HepG2 (cell line): ENCODE results near the gene SENP5. TPM values are rescaled to one million over a fixed set of nuclear protein-coding genes. Genes with fewer than 3 reads are reported as not detected.

ENCODE experiments used
- ATAC-seq: fragments of 200-7000 bp; cut with Tn5 transposase; 3 replicates; pipeline ENCODE4 v1.9.1; 2020; ENCODE audit warnings: mild to moderate bottlenecking, moderate library complexity
- BruUV-seq: library from RNA; stranded (reverse); fragments of 400-500 nt; replicated peaks from 2 replicates; lab custom pipeline; 2021; lab: Mats Ljungman, UMichigan
- CTCF ChIA-PET: fragments of 300-600 bp; formaldehyde crosslinking; extraction: SDS; loops from one replicate; lab custom pipeline; 2021; ENCODE audit warnings: low total read pairs, inconsistent platforms, low intra/inter-chr PET ratio; lab: Yijun Ruan, JAX
- POLR2A ChIA-PET: fragments of 350-600 bp; sonication (Branson Sonifier 250); formaldehyde crosslinking; loops from one replicate; lab custom pipeline; 2020; ENCODE audit warnings: antibody characterized with exemption, inconsistent platforms; lab: Yijun Ruan, JAX
- DNase-seq: peaks from one replicate; pipeline ENCODE4 v3.0.0-alpha.2; 2015; ENCODE audit warnings: low spot score
- FAIRE-seq: peaks from 3 replicates; lab custom pipeline; 2011; peaks lifted over from hg19 to GRCh38; lab: Jason Lieb, UNC
- H2AFZ ChIP-seq: one replicate; pipeline ENCODE4 v1.6.1; 2011; ENCODE audit warnings: low read length, inconsistent platforms
- H3K27ac ChIP-seq: fragments of 300-600 bp; 3 replicates; pipeline ENCODE4 v1.8.0; 2011; ENCODE audit warnings: mixed run types, mild to moderate bottlenecking, mixed read lengths, low read length, inconsistent platforms; ENCODE audit not compliant: insufficient read depth; ENCODE audit errors: extremely low read length
- H3K27me3 ChIP-seq, 2 experiments: fragments of 200-600 bp in 1 of 2; 2 replicates in 1 of 2; 3 replicates in 1 of 2; pipeline versions ENCODE4 v1.6.0 to v1.8.0; 2011; ENCODE audit warnings: low read length in 2 of 2, mild to moderate bottlenecking in 2 of 2, moderate library complexity in 2 of 2, inconsistent platforms in 1 of 2; ENCODE audit not compliant: insufficient read depth in 2 of 2, control insufficient read depth in 1 of 2
- H3K36me3 ChIP-seq, 2 experiments: fragments of 200-600 bp in 1 of 2; replicated peaks in 1 of 2; 2 replicates in 1 of 2; 3 replicates in 1 of 2; pipeline versions ENCODE4 v1.5.1 to v1.8.0; 2011; ENCODE audit warnings: low read length in 2 of 2, inconsistent platforms in 1 of 2; ENCODE audit not compliant: insufficient read depth in 2 of 2, control insufficient read depth in 1 of 2
- H3K4me1 ChIP-seq: 2 replicates; pipeline ENCODE4 v1.5.1; 2012; ENCODE audit warnings: low read length, inconsistent platforms; ENCODE audit not compliant: insufficient read depth
- H3K4me2 ChIP-seq: 2 replicates; pipeline ENCODE4 v1.6.0; 2011; ENCODE audit warnings: low read depth, low read length, inconsistent platforms
- H3K4me3 ChIP-seq, 3 experiments: fragments of 200-600 bp in 1 of 3; sonication (generic), shearing (Covaris generic) in 1 of 3; replicated peaks in 1 of 3; 2 replicates each; pipeline ENCODE4 v1.5.1; 2011 to 2016; ENCODE audit warnings: low read length in 3 of 3, inconsistent platforms in 2 of 3, low read depth in 2 of 3, mild to moderate bottlenecking in 2 of 3, control low read depth in 1 of 3, mixed read lengths in 1 of 3; ENCODE audit not compliant: insufficient read depth in 1 of 3
- H3K79me2 ChIP-seq: one replicate; pipeline ENCODE4 v1.6.1; 2011; ENCODE audit warnings: low read length, inconsistent platforms; ENCODE audit not compliant: insufficient read depth
- H3K9ac ChIP-seq: 2 replicates; pipeline ENCODE4 v1.6.0; 2011; ENCODE audit warnings: mild to moderate bottlenecking, low read depth, low read length, inconsistent platforms; ENCODE audit not compliant: insufficient read depth
- H3K9me3 ChIP-seq: 2 replicates; pipeline ENCODE4 v1.5.1; 2012; ENCODE audit warnings: mild to moderate bottlenecking, low read length
- H4K20me1 ChIP-seq: 2 replicates; pipeline ENCODE4 v1.6.0; 2011; ENCODE audit warnings: inconsistent platforms, mild to moderate bottlenecking, low read length, moderate library complexity; ENCODE audit not compliant: insufficient read depth
- ADNP ChIP-seq: sonication (generic); formaldehyde crosslinking; IDR thresholded peaks from 2 replicates; pipeline ENCODE4 v1.4.0; 2020; ENCODE audit warnings: missing genetic modification reagents
- BRCA1 ChIP-seq: sonication (generic); formaldehyde crosslinking; IDR thresholded peaks from 2 replicates; pipeline ENCODE4 v1.4.0; 2020; ENCODE audit warnings: missing genetic modification reagents
- MEIS2 ChIP-seq: sonication (generic); formaldehyde crosslinking; IDR thresholded peaks from 2 replicates; pipeline ENCODE4 v1.9.0; 2021; ENCODE audit warnings: mild to moderate bottlenecking, missing genetic modification reagents
- NR3C1 ChIP-seq: sonication (generic); formaldehyde crosslinking; IDR thresholded peaks from 2 replicates; pipeline ENCODE4 v1.4.0; 2020; ENCODE audit warnings: missing genetic modification reagents
- PLSCR1 ChIP-seq: sonication (generic); formaldehyde crosslinking; IDR thresholded peaks from 2 replicates; pipeline ENCODE4 v1.5.0; 2020; ENCODE audit warnings: missing genetic modification reagents, mild to moderate bottlenecking, borderline replicate concordance
- RBM39 ChIP-seq: fragments of 200-400 bp; formaldehyde crosslinking; IDR thresholded peaks from one replicate; pipeline ENCODE4 v1.6.1; 2018; ENCODE audit warnings: antibody characterized with exemption, mild to moderate bottlenecking, low read depth, low read length; ENCODE audit not compliant: poor library complexity, severe bottlenecking
- ZC3H13 ChIP-seq: sonication (generic); formaldehyde crosslinking; IDR thresholded peaks from 2 replicates; pipeline ENCODE4 v1.8.1; 2023; ENCODE audit warnings: mild to moderate bottlenecking, missing genetic modification reagents, moderate library complexity
- ZNF251 ChIP-seq: sonication (generic); formaldehyde crosslinking; IDR thresholded peaks from 2 replicates; pipeline ENCODE4 v1.9.0; 2021; ENCODE audit warnings: mild to moderate bottlenecking, missing genetic modification reagents
- ZNF253 ChIP-seq: sonication (generic); formaldehyde crosslinking; IDR thresholded peaks from 2 replicates; pipeline ENCODE4 v1.8.0; 2022; ENCODE audit warnings: mild to moderate bottlenecking, missing genetic modification reagents, borderline replicate concordance
- ZNF264 ChIP-seq: sonication (generic); formaldehyde crosslinking; IDR thresholded peaks from 2 replicates; pipeline ENCODE4 v1.4.0; 2020; ENCODE audit warnings: missing genetic modification reagents
- ZNF503 ChIP-seq: sonication (generic); formaldehyde crosslinking; IDR thresholded peaks from 2 replicates; pipeline ENCODE4 v1.4.0; 2020; ENCODE audit warnings: missing genetic modification reagents
- ZNF530 ChIP-seq: sonication (generic); formaldehyde crosslinking; IDR thresholded peaks from 2 replicates; pipeline ENCODE4 v1.5.0; 2020; ENCODE audit warnings: low read depth, mild to moderate bottlenecking, missing genetic modification reagents
- ZNF552 ChIP-seq: sonication (generic); formaldehyde crosslinking; IDR thresholded peaks from 2 replicates; pipeline ENCODE4 v1.9.0; 2022; ENCODE audit warnings: missing genetic modification reagents, mild to moderate bottlenecking, borderline replicate concordance
- ZNF777 ChIP-seq: sonication (generic); formaldehyde crosslinking; IDR thresholded peaks from 2 replicates; pipeline ENCODE4 v1.4.0; 2020; ENCODE audit warnings: missing genetic modification reagents
- ZNF850 ChIP-seq: sonication (generic); formaldehyde crosslinking; conservative IDR thresholded peaks from 2 replicates; pipeline ENCODE4 v1.9.0; 2021; ENCODE audit warnings: mild to moderate bottlenecking, missing genetic modification reagents
- WGBS: methylation state at CpG from one replicate; pipeline ENCODE4 v1.1.6; 2017; ENCODE audit warnings: low lambda C conversion rate; 5-methylcytosine and 5-hydroxymethylcytosine counted together
- in situ Hi-C: cut with HindIII; loops from 2 replicates; pipeline ENCODE4 v1.10.0; 2017; ENCODE audit warnings: low pct_unique_long_range_greater_than_20kb; ENCODE audit not compliant: extremely low pct_ligation_motif_present
- intact Hi-C: fragments of 100-400 bp; cut with micrococcal nuclease; formaldehyde crosslinking; loops from one replicate; pipeline ENCODE4 v1.10.0; 2022; ENCODE audit not compliant: unreplicated experiment
- polyA plus RNA-seq, 8 experiments: library from polyadenylated mRNA; depleted of rRNA in 3 of 8; stranded (reverse) in 7 of 8; unstranded in 1 of 8; fragments of >200 nt; fragmentation: Illumina TruSeq in 4 of 8; extraction: Trizol in 4 of 8; gene quantifications; 2 replicates each; pipeline versions ENCODE4 v1.2.1 to v1.2.3, GENCODE V29; 2011 to 2016; ENCODE audit warnings: low read depth in 4 of 8, missing spikeins in 1 of 8, mixed read lengths in 1 of 8; ENCODE audit not compliant: insufficient read depth in 1 of 8
- total RNA-seq, 5 experiments: library from RNA; depleted of rRNA; stranded (reverse); fragments of >200 nt; fragmentation: Illumina TruSeq; extraction: Trizol; gene quantifications; 2 replicates each; pipeline ENCODE4 v1.2.3, GENCODE V29; 2016; ENCODE audit warnings: low read depth in 1 of 5
- TF ChIP-seq, protein P1 (sequence below): sonication (generic); formaldehyde crosslinking; IDR thresholded peaks from 2 replicates; pipeline ENCODE4 v1.4.0; 2020; ENCODE audit warnings: missing genetic modification reagents
- TF ChIP-seq, protein P2 (sequence below): sonication (generic); formaldehyde crosslinking; IDR thresholded peaks from 2 replicates; pipeline ENCODE4 v1.8.0; 2022; ENCODE audit warnings: mild to moderate bottlenecking, missing genetic modification reagents; ENCODE audit not compliant: insufficient replicate concordance
- TF ChIP-seq, protein P3 (sequence below): sonication (generic); formaldehyde crosslinking; IDR thresholded peaks from 2 replicates; pipeline ENCODE4 v1.5.0; 2020; ENCODE audit warnings: missing genetic modification reagents

The SENP5 gene
- total and polyA plus RNA-seq, 2 of the 13 experiments (the other 11 are each of a cell fraction or from before 2014, with no cell fraction given), result 17.6 to 30.9 TPM

- CTCF ChIA-PET, result no interaction called here
- FAIRE-seq, result no peak
- in situ Hi-C loops, result no loop called here
- TF ChIP-seq, protein P1, sequence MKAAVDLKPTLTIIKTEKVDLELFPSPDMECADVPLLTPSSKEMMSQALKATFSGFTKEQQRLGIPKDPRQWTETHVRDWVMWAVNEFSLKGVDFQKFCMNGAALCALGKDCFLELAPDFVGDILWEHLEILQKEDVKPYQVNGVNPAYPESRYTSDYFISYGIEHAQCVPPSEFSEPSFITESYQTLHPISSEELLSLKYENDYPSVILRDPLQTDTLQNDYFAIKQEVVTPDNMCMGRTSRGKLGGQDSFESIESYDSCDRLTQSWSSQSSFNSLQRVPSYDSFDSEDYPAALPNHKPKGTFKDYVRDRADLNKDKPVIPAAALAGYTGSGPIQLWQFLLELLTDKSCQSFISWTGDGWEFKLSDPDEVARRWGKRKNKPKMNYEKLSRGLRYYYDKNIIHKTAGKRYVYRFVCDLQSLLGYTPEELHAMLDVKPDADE (CRISPR knock-in tag), result no peak
- TF ChIP-seq ZNF552 (CRISPR knock-in tag), result no peak
- no peak for TF ChIP-seq ZNF253 (CRISPR knock-in tag)
- TF ChIP-seq ZNF251 (CRISPR knock-in tag), result no peak
- TF ChIP-seq RBM39, result no peak
- no peak for TF ChIP-seq ZNF530 (CRISPR knock-in tag)
- no peak for TF ChIP-seq MEIS2 (CRISPR knock-in tag)
- TF ChIP-seq, protein P2, sequence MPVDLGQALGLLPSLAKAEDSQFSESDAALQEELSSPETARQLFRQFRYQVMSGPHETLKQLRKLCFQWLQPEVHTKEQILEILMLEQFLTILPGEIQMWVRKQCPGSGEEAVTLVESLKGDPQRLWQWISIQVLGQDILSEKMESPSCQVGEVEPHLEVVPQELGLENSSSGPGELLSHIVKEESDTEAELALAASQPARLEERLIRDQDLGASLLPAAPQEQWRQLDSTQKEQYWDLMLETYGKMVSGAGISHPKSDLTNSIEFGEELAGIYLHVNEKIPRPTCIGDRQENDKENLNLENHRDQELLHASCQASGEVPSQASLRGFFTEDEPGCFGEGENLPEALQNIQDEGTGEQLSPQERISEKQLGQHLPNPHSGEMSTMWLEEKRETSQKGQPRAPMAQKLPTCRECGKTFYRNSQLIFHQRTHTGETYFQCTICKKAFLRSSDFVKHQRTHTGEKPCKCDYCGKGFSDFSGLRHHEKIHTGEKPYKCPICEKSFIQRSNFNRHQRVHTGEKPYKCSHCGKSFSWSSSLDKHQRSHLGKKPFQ (CRISPR knock-in tag), result no peak
- no peak for TF ChIP-seq ZNF777
- no peak for TF ChIP-seq ADNP (CRISPR knock-in tag)
- TF ChIP-seq NR3C1 (CRISPR knock-in tag), result no peak
- TF ChIP-seq ZC3H13 (CRISPR knock-in tag), result no peak
- TF ChIP-seq ZNF264 (CRISPR knock-in tag), result no peak
- no peak for TF ChIP-seq ZNF503
- TF ChIP-seq, protein P3, sequence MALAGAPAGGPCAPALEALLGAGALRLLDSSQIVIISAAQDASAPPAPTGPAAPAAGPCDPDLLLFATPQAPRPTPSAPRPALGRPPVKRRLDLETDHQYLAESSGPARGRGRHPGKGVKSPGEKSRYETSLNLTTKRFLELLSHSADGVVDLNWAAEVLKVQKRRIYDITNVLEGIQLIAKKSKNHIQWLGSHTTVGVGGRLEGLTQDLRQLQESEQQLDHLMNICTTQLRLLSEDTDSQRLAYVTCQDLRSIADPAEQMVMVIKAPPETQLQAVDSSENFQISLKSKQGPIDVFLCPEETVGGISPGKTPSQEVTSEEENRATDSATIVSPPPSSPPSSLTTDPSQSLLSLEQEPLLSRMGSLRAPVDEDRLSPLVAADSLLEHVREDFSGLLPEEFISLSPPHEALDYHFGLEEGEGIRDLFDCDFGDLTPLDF (CRISPR knock-in tag), result no peak
- no peak for TF ChIP-seq ZNF850 (CRISPR knock-in tag)
- no peak for TF ChIP-seq PLSCR1 (CRISPR knock-in tag)
- TF ChIP-seq BRCA1 (CRISPR knock-in tag), result no peak
These were observed 22.4 kb downstream of the SENP5 start for GRCh38 chr3:196889844-196890708.

More at GRCh38 chr3:196889844-196890708, 22.4 kb downstream of the SENP5 start:
- Histone ChIP-seq H3K9ac (no peak overlapping the region), H3K27me3 (no peaks in the 10 kb centered on the region), H3K4me2 (no peak overlapping the region), H3K4me3 (no peak overlapping the region), H3K9me3 (no peaks in the 10 kb centered on the region), H3K27ac (no peak overlapping the region), H3K79me2 (peaks cover 60% of the 10 kb centered on the region), H3K36me3 (peaks cover 8 to 24% of the 10 kb centered on the region in 2 experiments), H3K4me1 (peaks cover 16% of the 10 kb centered on the region), H4K20me1 (no peaks in the 10 kb centered on the region), H2AFZ (no peak overlapping the region)
- DNase-seq, result no peak
- no TSS peak for BruUV-seq
- no peak for ATAC-seq
- POLR2A ChIA-PET, result no interaction called here
- intact Hi-C loops, result no loop called here
- WGBS, result 99% methylated on average over 6 of the region's 6 CpGs
